ENCODE data around the gene PACS2.

Gene PACS2

GRCh38 chr14:105389976-105390848 is 75.7 kb downstream of the PACS2 start:
- H3K9ac ChIP-seq: no peak overlapping the region
- H3K27me3 ChIP-seq (ENCODE audit: insufficient read depth, low read depth): no peaks in the 10 kb centered on the region
- H3K4me1 ChIP-seq (ENCODE audit: low read depth, poor library complexity, severe bottlenecking): no peaks in the 10 kb centered on the region
- H4K20me1 ChIP-seq (ENCODE audit: insufficient read depth): no peaks in the 10 kb centered on the region
- no peak for TF ChIP-seq CTCF (conservative IDR thresholded peaks at IDR 0.05; ENCODE audit: low read depth, low read length)
- H2AFZ ChIP-seq (ENCODE audit: low read depth): no peak overlapping the region
- no peak overlapping the region for H3K4me3 ChIP-seq (IDR thresholded peaks at IDR 0.05; ENCODE audit: insufficient read depth, low read depth, low read length)
- H3K4me2 ChIP-seq: no peak overlapping the region
- no peaks in the 10 kb centered on the region for H3K36me3 ChIP-seq (ENCODE audit: insufficient read depth)
- no peak overlapping the region for H3K27ac ChIP-seq
- H3K79me2 ChIP-seq (ENCODE audit: insufficient read depth, low read depth): no peaks in the 10 kb centered on the region

- no peak overlapping the region for H3K9ac ChIP-seq
- H3K4me3 ChIP-seq (IDR thresholded peaks at IDR 0.05; ENCODE audit: insufficient read depth, low read depth, low read length): no peak overlapping the region
- no peak overlapping the region for H3K27ac ChIP-seq
- TF ChIP-seq CTCF (conservative IDR thresholded peaks at IDR 0.05; ENCODE audit: low read depth, low read length): no peak
- no peaks in the 10 kb centered on the region for H3K79me2 ChIP-seq (ENCODE audit: insufficient read depth, low read depth)
- no peaks in the 10 kb centered on the region for H3K36me3 ChIP-seq (ENCODE audit: insufficient read depth)
- no peaks in the 10 kb centered on the region for H4K20me1 ChIP-seq (ENCODE audit: insufficient read depth)
- no peaks in the 10 kb centered on the region for H3K4me1 ChIP-seq (ENCODE audit: low read depth, poor library complexity, severe bottlenecking)
- H2AFZ ChIP-seq (ENCODE audit: low read depth): no peak overlapping the region
- H3K27me3 ChIP-seq (ENCODE audit: insufficient read depth, low read depth): no peaks in the 10 kb centered on the region
- H3K4me2 ChIP-seq: no peak overlapping the region
Observed at GRCh38 chr14:105390849-105391500, 76.4 kb downstream of the PACS2 start.

- Histone ChIP-seq H3K9ac (no peak overlapping the region), H3K27ac (no peak overlapping the region), H3K4me2 (no peak overlapping the region), H3K4me3 (IDR thresholded peaks at IDR 0.05; ENCODE audit: insufficient read depth, low read depth, low read length) (no peak overlapping the region), H3K36me3 (ENCODE audit: insufficient read depth) (no peaks in the 10 kb centered on the region), H2AFZ (ENCODE audit: low read depth) (no peak overlapping the region), H3K27me3 (ENCODE audit: insufficient read depth, low read depth) (no peaks in the 10 kb centered on the region), H3K79me2 (ENCODE audit: insufficient read depth, low read depth) (no peaks in the 10 kb centered on the region), H4K20me1 (ENCODE audit: insufficient read depth) (no peaks in the 10 kb centered on the region), H3K4me1 (ENCODE audit: low read depth, poor library complexity, severe bottlenecking) (no peaks in the 10 kb centered on the region)
- TF ChIP-seq CTCF (conservative IDR thresholded peaks at IDR 0.05; ENCODE audit: low read depth, low read length): no peak
Observed at GRCh38 chr14:105391541-105391940, 77.0 kb downstream of the PACS2 start.

- no peak overlapping the region for H3K9ac ChIP-seq
Observed at GRCh38 chr14:105392131-105393090, 77.9 kb downstream of the PACS2 start.

More at GRCh38 chr14:105392131-105393090, 77.9 kb downstream of the PACS2 start:
- Histone ChIP-seq H3K27ac (no peak overlapping the region), H3K79me2 (ENCODE audit: insufficient read depth, low read depth) (no peaks in the 10 kb centered on the region), H3K4me1 (ENCODE audit: low read depth, poor library complexity, severe bottlenecking) (no peaks in the 10 kb centered on the region), H3K27me3 (ENCODE audit: insufficient read depth, low read depth) (no peaks in the 10 kb centered on the region), H4K20me1 (ENCODE audit: insufficient read depth) (no peaks in the 10 kb centered on the region), H2AFZ (ENCODE audit: low read depth) (no peak overlapping the region), H3K36me3 (ENCODE audit: insufficient read depth) (no peaks in the 10 kb centered on the region), H3K4me2 (no peak overlapping the region), H3K4me3 (IDR thresholded peaks at IDR 0.05; ENCODE audit: insufficient read depth, low read depth, low read length) (no peak overlapping the region)
- TF ChIP-seq CTCF (conservative IDR thresholded peaks at IDR 0.05; ENCODE audit: low read depth, low read length): no peak

All from KMS-11 (cell line).